ENCODE measurements around the gene ISG15.
A peak's percentile ranks its signal among the peaks of the same experiment; 100 is the strongest.
"Not testable (repeated sequence)": the region's sequence is repeated elsewhere in the genome, so short reads cannot be mapped to it uniquely, and the experiment has no call there.

ISG15 gene

GRCh38 chr1:1013922-1014648 lies 788 bp downstream of the ISG15 start:
- DNase-seq: no peak

- DNase-seq: peak; percentile 23
Measured at GRCh38 chr1:1014799-1015681, 1.7 kb downstream of the ISG15 start.

- DNase-seq: not testable (repeated sequence)
Measured at GRCh38 chr1:1017397-1018320, 4.4 kb downstream of the ISG15 start.

- not testable (repeated sequence) for DNase-seq
Measured at GRCh38 chr1:1018321-1018685, 5.0 kb downstream of the ISG15 start.

- peak; percentile 52 for DNase-seq
Measured at GRCh38 chr1:1019122-1019999, 6.1 kb downstream of the ISG15 start.

GRCh38 chr1:1020000-1020404 lies 6.7 kb downstream of the ISG15 start, which contains the start of gene AGRN:
Gene AGRN (plus strand): TSS chr1:1020120. CDS start chr1:1020173, 53 bp downstream.
- no peak for DNase-seq

GRCh38 chr1:1020415-1021009 lies 7.2 kb downstream of the ISG15 start:
- DNase-seq: no peak

- no peak for DNase-seq
Measured at GRCh38 chr1:1021010-1021919, 8.0 kb downstream of the ISG15 start.

- no peak for DNase-seq
Measured at GRCh38 chr1:1021920-1022259, 8.6 kb downstream of the ISG15 start.

GRCh38 chr1:1022302-1023009 lies 9.2 kb downstream of the ISG15 start:
- no peak for DNase-seq

GRCh38 chr1:1023700-1024099 lies 10.4 kb downstream of the ISG15 start:
- DNase-seq: no peak

GRCh38 chr1:1024149-1024770 lies 11.0 kb downstream of the ISG15 start:
- DNase-seq: no peak

GRCh38 chr1:1024771-1025699 lies 11.7 kb downstream of the ISG15 start:
- DNase-seq: no peak

- no peak for DNase-seq
Measured at GRCh38 chr1:1025730-1026129, 12.4 kb downstream of the ISG15 start.

- no peak for DNase-seq
Measured at GRCh38 chr1:1026599-1027413, 13.5 kb downstream of the ISG15 start.

GRCh38 chr1:1027791-1028190 lies 14.5 kb downstream of the ISG15 start:
- DNase-seq: no peak

Measured in NK-92 treated with Interleukin-12 subunit alpha and Interleukin-12 subunit beta, amount 100 ng/mL, for 24 hours (cell line).